Kidney capillary endothelial cell (primary cell): Measurements from ENCODE around the gene ADAMTS2.

ENCODE experiments used
- DNase-seq: peaks from one replicate; pipeline ENCODE4 v3.0.0-alpha.2; 2018; ENCODE audit warnings: low spot score

Gene ADAMTS2

DNA sequence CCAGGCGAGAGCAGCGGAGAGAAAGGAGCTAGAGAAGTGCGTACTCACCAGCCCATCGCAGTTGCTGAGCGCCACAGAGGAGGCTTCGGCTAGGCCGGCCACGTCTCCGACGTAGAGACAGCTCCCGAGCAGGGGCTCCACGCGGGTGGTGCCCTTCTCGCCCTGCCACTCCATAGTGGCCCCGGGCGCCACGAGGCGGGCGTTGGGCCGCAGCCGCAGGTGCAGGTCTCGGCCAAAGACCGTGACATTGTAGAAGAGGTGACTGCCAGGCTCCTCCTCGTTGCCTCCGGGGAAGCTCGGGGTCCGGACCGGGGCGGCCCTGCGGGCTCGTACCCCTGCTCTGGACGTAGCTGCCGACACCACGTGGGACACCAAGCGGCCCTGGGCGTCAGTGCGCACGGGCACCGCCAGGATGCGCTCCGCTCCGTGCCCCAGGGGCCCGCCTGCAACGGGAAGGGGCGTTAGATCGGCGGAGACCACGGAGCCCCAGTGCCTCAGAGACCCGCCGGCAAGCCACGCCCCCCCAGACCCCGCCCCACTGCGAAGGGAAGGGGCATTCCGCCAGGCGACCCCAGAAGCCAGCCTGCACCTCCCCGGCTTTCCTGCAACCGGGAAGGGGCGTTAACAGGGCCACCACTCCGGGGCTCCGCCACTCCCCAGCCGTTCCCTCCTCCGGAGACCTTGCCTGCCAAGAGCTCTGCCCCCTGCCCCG is 1.4 kb downstream of the ADAMTS2 start:
- DNase-seq, result no peak

DNA sequence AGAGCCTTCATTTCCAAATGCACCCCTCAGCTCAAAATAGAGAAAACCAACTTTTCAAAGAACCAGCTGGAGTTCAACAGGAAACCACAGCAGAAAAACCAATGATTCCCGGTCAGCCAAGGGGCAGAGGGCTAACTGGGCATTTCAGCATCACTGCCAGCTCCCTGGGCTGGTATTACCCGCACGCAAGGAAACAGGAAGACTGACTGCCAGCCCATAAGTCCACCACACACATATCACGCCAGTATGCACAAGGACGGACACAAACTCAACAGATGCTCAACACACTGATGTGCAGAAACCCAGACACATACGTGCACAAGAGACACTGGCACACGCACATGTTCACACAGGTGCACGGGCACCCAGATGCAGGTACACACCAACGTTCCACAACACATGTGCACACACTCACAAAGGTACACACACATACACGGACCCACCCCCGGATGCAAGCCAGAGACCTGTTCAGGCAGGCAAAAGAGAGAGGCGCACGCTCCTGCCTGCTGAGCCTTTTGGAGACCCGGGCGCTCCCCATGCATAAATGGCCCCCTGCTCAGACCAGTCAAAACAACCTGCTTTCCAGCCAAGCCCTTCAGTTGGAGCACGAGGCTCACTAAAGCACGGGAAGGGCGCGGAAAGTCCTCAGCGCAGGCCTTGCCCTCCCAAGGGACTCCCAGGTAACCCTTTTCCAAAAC is 2.1 kb downstream of the ADAMTS2 start:
- DNase-seq, result no peak

DNA sequence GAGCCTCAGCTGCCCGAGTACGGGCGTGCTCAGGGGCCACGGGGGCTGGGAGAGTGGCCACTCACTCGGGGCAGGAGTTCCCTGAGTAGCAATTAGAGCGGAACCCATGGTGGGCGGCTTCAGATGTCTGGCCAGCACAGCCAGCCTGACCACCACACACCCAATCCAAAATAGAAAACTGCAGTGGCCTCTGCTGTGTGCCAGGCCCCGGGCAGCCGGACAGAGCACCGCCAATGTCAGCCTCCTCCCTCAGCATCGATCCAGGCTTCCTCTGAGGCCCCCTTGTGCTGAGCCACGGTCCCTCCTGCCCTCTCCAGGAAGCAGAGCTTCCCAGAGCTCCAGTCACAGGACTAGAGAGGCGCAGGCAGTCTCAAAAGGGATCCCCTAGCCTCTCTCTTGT is 2.7 kb downstream of the ADAMTS2 start:
- no peak for DNase-seq

DNA sequence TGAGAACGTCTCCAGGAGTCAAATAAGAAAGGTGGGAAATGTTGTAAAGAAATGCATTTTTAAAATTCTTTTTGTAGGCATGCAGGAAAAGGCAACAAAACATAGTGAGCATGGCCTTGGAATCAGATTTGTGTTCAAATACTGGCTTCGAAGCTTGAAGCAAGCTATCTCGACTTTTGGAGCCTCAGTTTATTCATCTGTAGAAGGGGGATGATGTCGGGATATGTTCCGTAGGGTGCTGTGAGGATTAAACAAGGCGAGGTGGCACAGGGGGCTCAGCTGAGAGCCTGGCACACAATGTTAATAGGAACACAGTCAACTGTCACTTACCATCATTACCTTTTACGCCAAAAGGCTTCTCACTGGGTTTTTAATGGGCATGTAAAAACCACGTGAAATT is 4.8 kb downstream of the ADAMTS2 start:
- DNase-seq, result no peak

DNA sequence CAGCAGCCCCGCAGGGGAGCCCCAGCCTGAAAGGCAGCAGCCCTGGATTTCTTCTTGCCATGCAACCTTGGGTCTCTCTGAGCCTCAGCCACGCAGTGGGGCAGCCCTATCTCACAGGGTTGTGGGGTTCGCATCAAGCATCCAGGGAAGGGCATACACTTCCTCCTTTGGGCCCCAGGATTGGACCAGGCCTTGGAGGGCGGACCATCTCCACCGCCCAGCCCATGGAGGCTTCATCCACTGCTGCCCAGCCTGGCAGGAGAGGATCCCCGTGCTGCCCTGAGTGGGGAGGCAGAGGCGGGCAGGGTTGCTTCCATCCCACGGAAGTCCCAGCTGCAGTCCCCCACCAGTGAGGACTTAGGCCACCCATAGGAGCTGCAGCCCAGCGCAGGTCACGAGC is 5.3 kb downstream of the ADAMTS2 start:
- DNase-seq, result no peak

DNA sequence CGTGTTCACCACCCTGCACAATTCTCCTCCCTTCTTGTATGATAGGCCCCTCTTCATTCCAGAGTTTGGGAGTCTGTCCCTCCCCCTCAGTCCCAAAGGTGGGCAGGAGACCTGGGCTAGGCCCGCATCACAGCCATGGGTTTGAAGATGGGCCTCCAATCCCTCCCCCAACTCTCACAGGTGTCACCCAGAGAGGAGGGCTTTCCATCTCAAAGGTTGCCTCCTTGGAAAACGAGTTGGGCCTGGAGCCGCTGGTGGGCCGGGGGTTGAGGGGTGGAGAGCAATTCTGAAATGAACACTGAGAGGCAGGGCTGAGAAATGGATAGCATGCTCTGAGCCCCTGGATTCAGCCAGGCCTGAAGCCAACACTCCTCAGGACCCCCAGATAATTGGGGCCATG is 6.2 kb downstream of the ADAMTS2 start:
- DNase-seq, result no peak

DNA sequence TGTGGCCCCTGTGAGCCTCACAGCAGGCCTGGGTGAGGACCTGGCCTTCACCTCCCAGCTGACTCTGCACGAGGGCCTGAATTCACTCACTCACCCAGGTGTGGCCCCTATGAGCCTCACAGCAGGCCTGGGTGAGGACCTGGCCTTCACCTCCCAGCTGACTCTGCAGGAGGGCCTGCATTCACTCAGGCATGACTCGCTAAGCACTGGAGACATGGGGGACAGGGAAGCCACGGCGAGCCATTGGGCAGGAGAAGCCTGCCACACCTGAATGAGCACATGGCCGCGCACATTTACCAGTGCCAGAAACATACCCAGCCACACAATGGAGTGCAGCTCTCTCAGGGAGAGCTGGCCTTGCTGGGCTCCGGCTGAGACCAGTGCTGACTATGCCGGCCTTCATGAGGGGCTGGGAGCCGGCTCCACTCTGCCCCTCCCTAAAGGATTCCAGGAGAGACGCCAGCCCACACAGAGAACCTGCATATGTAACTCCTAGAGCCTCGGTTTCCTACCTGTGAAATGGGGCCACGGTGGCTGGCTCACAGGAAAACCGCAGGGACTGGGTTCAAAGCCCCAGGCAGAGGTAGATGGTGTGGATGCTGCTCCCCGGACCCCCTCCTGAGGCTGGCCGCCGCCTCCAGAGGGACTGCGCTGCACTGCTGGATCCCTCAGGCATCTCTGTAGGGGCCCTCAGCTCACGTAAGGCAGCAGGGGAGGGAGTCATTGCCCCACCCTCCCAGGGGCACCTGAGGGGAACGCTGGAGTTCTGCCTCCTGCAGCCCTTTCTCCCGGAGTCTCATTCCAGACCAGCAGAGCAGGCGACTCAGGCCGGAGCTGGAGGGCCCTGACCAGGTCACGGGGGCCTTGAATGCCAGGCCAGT is 7.2 kb downstream of the ADAMTS2 start:
- DNase-seq, result no peak

DNA sequence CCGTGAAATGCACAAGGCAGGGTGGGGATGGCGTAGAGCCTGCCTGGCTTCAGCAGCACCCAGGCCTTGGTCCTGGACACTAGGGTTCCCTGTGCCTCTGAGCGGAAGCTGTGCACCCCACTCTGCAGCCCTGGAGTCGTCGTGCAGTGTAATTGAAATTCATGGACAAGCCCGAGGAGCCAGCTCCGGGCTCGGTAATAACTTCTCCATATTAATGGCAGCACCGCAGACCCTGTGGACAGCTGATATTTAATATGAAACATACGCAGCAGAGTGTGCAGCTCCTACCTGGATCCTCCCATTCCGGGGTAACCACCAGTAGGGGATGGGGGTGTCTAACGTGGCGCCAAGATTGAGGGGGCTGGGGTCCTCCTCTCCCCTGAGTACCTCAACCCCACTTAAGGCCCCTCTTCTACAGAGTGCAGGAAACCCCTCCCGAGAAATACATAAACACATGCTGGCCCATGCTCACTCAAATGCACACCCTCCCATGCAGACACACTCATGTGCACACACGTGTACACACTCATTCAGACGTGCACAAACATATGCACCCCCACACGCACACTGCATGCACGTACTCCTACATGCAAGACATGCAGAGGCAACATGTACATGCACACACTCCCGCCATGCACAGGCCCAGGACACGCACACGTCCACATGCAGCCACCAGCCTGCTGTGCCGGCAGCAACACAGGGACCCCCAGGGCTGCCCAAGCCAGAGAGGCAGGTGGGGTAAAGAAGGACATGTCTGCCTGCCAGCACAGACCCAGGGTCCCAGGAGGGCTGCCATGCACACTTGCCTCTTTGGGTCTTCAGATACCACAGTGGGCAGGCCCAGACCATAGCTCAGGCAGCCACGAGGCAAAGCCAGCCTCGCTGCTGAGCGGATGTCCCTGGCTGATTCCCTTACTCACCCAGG is 8.1 kb downstream of the ADAMTS2 start:
- DNase-seq, result no peak

DNA sequence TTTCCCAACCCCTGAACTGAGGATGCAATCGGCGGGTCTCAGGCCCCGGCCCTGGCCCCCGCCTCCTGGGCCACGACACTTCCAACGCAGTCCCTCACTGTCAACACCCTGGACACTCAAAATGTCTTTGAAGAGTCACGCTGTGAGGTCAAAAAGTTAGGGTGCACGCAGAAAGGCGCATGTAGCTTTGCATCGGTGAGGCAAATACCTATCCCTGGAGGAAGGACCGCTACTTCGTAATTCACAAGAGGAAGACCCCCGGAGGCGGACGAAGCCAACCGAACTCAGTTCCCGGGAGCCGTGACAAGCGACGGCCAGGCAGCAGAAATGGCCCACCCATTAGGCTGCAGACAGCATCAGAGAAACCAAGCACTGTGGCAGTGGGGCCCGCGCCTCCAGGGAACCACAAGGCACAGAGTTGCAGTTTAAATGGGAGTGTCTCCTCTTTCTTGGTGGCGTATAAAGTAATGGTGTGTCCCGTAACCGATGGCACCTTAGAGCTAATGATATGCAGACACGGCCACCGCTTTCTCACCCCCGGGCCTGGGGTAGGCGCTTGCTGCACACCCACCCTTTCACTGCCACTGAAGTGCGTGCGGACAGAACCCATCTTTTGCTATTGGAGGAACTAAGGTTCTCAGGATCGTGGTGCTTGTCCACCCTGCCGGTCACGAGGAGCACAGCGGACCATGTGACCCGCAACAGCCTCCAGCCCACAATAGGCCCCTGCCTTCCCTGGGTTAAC is 9.0 kb downstream of the ADAMTS2 start:
- DNase-seq, result no peak

DNA sequence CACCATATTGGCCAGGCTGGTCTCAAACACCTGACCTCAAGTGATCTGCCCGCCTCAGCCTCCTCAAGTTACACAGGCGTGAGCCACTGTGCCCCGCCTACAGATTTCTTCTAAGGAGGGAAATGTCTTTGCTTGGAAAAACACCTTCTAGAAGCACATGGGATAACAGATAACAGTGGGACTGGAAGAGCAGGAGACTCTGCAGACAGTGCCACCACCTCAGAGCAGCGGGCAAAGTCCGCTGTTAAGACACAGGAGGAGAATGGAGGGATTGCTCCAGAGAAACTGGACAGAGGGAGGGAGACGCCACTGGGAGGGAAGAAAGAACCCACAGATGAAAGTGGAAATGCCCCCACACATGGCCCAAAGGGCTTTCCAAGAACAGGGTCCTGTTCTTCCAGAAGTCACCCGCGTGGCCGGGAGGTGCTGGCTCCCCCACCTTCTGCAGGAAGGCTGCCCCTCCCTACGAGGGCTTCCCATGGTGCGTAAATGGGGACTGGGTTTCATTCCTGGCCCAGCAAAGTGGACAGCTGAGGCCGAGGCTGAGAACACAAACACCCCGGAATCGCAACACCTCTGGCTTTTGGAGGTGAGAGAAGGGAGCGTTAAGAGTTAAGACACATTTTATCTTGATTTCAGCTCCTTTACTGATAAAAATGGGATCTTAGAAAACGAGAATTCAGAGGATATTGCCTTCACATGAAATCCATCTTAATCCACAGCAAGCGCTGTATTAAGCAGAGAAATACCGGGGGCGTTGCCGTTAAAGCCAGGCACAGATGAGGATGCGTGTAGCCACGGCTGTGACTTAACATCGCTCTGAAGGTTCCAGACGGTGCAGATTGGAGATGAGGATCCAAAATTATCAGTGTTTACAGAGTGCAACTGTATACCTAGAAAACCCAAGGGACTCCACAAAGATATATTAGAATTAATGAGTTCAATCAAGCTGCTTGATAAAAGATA is 11.2 kb downstream of the ADAMTS2 start:
- DNase-seq, result no peak

DNA sequence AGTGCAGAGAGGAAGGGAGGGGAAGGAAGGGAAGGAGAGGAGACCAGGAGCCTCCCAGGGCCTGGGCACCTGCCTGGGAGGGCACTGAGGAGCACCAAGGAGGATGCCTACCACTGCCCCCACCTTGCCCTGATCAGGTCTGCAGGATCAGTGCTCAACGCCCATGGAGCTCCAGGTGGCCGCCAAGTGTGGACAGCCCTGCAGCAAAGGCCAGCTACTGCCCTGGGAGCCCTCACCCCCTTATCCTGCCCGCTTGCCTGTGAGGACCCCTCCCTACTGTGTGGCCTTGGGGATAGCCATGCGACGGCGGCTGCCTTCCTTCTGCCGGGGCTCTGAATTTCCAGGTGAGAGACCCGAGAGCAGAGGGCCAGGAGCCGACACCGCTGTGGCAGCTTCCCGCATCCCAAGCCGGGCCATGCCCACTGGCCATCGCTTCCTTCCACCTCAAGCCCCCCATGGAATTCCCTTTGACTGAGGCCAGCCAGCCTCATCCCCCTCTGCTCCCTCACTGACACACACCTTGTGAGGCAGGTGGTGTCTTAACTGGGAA is 12.4 kb downstream of the ADAMTS2 start:
- no peak for DNase-seq

DNA sequence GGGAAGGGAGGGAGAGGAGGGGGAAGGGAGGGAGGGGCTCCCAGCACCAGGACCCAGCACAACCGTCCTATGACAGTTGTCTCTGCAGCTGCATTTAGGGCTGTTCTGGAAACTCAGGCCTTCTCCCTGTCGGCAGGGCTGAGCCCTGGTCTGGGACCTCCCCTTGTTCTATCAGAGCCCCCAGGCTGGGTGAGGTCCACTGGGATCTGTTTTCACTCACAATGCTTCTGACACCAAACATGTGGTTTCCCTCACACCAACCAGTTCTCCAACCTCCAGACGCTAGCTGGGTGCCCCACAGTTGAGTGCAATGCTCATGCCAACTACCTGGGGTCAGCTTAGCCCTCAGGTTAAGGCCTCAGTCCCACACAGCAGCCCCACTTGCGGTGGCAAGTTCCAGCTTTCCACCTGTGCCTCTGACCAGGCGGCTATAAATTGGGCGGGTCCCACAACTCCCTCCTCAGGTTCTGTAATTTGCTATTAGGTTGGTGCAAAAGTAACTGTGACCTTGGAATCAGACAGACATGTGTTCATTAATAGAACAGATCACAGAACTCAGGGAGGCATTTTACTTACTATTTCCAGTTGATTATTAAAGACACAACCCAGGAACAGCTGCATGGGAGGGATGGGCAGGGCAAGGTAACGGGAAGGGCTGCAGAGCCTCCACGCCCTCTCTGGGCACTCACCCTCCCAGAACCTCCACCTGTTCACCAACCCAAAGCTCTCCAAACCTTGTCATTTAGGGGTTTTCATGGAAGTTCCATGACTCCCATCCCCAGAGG is 13.5 kb downstream of the ADAMTS2 start:
- DNase-seq, result no peak

DNA sequence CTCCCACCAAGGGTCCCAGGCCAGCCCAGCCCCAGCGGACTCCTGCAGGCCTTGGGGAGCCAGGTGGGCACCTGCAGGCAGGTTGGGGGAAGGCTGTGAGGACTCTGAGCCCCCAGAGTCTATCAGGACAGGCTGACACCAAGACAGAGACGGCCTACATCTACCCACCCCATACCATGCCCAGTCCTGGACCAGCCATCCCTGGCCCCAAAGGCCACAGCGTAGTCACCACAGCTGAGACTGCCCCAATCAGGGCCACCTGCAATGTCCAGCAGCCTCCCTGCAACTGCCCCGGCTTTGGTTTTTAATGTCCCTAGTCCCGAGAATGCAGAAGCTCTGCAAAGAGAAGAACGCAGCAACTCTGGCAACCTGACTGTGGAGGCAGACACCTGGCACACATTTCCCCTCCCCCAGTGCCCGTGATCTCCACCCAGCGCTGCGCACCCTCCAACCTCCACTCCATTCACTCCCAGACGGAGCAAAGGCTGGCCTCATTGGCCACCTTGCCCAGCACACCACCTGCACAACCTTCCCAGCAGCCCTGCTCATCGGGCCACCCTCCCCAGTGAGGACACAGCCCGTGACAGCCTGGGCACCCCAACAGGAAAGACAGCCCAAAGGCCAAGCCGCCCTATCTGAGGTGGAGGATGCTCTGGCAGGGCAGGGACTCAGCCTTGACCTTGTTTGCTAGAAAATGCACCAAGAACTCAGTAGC is 14.9 kb downstream of the ADAMTS2 start:
- DNase-seq, result no peak

DNA sequence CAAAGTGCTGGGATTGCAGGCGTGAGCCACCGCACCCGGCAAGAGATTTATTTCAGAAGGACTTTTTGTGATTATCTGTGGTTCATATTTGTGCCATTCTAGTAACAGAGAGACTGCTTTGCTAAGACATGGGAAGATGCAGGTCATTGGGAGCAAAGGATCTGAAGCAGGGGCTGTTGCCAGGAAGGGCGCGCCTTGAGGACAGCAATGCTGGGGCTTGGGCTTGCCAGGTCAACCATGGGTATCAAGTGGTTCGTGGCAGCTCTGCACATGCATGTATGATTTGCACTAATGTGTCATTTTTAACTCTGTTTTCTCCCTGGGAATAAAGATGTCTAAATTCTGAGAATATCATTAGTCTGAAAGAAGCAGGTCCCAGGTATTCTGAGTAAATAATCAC is 17.0 kb downstream of the ADAMTS2 start:
- no peak for DNase-seq

DNA sequence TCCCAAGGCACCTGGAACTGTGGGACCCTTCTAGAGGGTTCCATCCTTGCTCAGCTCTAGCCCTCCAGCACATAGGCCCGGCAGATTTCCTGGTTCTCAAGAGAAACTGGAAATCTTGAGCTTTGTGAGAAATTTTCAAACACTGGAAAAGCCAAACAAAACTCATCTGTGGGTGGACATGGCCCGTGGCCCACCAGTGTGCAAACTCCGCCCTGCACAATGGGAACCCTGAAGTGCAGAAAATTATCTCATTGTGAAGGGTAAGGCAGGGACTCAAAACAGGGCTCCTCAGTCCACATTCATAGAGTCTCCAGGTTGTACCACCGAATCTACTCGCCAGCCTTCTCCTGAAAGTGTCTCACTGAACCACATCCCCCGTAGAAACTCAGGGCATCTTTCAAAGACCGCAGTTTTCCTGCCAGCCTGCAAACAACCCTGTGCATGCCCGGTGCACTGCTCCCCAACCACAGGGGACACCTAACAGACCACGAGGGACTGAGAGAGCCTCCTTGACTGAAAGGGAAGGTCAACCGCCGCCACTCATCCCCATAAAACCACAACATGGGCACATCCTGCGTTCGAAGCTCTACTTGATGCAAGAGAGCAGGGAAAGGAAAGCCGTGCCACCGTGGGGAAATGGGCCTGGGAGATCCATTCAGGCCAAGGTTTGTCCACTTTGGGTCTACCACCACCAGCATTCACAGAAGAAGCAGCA is 18.1 kb downstream of the ADAMTS2 start:
- DNase-seq, result no peak

DNA sequence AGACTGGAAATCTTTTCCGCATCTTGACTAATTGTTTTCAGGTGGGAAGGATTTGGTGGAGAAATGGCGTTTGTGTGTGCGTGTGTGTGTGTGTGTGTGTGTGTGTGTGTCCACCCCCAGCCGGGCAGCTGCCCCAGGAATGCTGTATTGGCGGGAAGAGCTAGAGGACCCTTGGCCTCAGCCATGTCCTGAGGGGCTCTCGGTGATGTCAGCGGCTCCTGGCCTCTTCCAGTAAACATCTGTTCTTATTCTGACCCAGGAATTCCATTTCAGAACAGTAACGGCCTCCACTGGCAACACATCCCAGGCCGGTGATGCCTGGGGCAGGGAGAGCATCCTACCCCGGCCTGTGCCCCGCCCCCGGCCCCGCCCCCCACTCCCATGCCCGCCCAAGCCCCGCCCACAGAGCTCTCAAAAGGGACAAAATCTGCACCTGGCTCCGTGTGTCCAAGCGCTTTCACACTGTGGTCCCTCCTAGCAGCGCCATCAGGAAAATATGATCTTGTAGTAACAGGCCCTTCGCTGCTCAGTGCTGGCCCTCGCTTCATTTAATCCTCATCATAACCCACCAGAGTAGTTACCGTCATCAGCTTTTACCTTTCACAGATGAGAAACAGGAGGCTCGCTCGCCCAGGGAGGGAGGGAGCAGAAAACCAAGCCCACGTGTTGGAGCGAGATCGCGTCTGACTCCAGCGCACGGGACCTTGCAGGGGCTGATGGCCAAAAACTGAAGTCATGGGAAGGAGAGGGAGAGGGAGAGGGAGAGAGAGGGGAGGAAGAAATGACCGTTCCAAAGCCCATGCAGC is 18.9 kb downstream of the ADAMTS2 start:
- DNase-seq, result no peak
